GM21515 (cell line): ENCODE results near the gene SORT1.
"Not testable (repeated sequence)": the region's sequence is repeated elsewhere in the genome, so short reads cannot be mapped to it uniquely, and the experiment has no call there.

Experiments used
- ATAC-seq: cut with Tn5 transposase; IDR thresholded peaks from one replicate; pipeline ENCODE4 v1.9.1; 2021; ENCODE audit not compliant: unreplicated experiment

Gene SORT1

DNA sequence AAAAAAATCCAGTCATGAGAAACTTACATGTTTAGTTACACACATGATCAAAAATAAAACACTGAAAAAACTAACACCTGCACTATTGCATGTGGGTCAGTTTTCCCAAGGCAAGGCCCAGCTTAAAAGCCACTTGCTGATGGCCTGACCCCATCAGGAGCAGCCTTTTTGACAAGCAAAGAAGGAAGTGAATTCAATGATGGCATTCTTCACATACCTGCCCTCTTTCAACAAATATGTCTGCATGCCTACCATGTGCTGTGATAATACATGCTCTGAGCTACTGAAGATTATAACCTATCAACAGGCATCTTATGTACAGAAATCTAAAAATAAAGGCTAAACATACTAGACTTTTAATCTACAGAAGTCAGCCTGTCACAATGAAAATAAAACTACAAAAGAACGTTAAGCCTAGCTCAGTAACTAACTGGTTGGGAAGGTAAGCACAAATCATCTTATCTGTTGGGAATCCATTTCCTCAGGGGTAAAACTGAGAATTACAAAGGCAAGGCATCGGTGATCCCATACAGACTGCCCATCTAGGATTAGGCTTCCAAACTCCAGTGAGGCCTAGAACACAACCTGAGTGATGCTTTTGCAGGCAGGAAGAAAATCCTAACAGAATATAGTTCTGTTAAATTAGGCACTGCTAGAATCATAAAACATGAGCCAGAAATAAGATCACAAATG lies 14.5 kb downstream of the SORT1 start:
- no peak for ATAC-seq

DNA sequence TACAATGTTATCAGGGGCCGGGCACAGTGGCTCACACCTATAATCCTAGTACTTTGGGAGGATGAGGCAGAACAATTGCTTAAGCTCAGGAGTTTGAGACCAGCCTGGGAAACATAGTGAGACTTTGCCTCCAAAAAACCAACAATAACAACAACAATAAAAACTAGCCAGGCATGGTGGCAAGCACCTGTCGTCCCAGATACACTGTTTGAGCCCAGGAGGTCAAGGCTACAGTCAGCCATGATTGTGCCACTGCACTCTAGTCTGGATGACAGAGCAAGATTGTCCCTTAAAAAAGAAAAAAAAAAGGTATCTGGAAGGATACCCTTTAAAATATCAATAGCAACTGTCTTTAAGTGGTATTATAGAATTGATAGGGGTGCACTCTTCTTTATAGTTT lies 16.1 kb downstream of the SORT1 start:
- no peak for ATAC-seq

DNA sequence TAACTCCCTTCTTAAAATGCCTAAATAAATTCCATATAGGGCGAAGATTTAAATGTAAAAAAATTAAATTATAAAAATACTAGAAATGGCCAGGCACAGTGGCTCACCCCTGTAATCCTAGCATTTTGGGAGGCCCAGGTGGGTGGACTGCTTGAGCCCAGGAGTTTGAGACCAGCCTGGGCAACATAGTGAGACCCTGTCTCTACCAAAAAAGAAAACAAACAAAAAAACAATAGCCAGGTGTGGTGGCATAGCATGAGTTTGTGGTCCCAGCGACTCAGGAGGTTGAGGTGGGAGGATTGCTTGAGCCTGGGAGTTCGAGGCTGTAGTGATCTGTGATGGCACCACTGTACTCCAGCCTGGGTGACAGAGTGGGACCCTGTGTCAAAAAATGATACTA lies 17.8 kb downstream of the SORT1 start:
- no peak for ATAC-seq

GRCh38 chr1:109379422-109379821 lies 18.3 kb downstream of the SORT1 start:
- ATAC-seq = no peak

DNA sequence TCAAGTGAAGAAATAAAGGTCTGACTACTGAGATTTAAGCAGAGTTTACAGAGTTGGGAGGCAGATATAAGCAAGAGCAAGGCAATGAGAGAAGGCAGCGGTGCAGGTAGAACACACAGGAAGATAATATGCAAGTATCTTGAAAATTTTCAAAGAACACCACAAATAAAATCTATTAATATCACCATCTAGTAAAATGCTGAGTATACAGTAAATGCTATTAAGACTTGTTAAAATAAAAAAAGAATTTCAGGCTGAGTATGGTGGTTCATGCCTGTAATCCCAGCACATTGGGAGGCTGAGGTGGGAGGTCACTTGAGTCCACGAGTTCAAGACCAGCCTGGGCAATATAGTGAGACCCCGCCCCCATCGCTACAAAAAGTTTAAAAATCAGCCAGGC lies 20.0 kb downstream of the SORT1 start:
- ATAC-seq = no peak

DNA sequence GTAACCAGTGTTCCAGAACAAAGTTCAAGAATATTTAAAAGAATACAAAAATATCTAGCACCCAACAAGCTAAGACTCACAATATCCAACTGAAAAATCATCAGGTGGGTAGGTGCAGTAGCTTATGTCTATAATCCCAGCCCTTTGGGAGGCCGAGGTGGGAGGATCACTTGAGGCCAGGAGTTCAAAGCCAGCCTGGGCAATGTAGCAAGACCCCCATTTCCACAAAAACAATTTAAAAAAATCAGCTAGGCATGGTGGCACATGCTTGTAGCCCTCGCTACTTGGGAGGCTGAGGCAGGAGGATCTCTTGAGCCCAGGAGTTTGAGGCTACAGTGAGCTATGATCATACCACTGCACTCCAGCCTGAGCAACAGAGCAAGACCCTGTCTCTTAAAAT lies 24.0 kb downstream of the SORT1 start:
- ATAC-seq = not testable (repeated sequence)

- no peak for ATAC-seq
These were observed 24.6 kb downstream of the SORT1 start for GRCh38 chr1:109373126-109373525.

DNA sequence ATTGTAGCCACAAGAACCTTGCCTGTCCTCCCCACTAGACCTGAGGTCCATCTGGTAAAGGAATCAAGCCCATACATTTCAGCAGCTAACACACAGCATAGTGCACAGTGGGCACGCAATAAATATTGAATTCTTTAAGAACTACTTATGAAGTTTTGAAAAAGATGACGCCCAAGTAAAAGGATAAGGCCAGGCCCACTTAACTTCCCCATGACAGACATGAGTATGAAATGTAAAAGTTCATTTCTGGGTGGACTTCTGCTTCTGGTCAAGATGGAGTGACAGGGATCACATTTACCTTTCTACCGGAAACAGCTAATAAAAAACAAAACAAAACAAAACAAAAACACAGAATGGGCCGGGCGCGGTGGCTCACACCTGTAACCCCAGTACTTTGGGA lies 25.4 kb downstream of the SORT1 start:
- no peak for ATAC-seq

DNA sequence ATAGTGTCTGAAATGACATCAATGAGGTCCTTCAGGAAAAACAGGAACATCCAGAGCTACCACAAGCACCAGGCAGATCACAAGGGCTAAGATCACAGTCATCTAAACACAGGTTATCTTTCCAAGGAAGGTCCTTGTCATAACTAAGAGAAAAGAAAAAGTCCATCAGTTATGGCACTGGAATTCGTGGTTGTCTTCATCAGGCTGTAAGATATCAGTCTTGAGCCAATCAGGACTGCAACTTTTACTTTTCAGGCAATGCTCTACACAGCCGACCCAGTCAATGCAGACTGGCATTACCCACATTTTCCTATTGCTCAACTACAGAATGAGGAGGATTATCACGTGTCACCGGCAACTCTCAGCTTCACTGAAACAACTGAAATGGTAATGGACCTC lies 26.4 kb downstream of the SORT1 start:
- no peak for ATAC-seq

DNA sequence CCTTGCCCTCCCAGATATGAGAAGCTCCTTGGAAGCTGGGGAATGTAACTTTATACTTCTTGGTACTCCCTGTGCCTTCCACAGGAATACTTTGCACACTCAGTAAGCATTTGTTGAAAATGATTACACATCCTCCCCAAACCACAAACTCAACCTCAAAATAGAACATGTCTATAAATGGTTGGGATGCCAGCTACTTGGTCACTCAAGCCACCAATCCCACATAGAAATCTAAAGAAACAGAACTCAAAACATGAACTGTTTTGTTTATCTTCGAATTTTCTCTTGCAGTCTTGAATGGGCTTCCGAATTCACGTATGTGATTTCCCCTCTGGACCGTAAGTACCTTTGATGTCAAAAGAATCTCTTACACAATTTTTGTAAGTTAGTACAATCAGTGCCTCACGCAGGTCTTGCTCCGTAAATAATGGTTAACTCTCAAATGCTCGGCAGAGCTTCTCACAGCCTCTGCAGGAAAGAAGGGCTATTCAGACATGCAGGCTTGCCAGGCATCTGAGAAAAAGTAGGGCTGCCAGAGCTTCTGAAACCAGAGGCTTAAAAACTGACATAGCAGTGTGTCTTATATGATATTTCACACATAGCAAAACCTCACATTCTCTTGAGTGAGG lies 26.9 kb downstream of the SORT1 start:
- ATAC-seq = no peak

DNA sequence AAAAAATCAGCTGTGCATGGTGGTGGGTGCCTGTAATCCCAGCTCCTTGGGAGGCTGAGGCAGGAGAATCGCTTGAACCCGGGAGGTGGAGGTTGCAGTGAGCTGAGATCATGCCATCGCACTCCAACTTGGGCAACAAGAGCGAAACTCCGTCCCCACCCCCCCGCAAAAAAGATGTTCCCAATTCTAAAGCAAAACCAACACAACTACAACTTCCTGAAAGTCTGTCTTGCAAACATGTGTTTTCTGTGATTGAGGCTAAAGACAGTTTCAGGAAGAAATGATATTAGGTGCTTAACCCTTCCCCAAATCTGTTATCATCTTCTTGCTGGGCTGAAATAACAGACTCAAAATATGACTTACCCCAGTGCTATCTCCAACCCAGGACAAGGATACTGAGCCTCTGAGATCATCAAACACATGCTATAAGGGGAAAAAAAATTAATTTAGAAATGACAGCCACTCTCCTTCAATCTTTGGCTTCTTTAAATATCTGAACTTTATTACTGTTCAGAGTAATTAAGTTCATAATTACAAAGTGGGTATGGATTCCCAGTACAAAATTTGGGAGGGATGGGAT lies 28.5 kb downstream of the SORT1 start:
- no peak for ATAC-seq

DNA sequence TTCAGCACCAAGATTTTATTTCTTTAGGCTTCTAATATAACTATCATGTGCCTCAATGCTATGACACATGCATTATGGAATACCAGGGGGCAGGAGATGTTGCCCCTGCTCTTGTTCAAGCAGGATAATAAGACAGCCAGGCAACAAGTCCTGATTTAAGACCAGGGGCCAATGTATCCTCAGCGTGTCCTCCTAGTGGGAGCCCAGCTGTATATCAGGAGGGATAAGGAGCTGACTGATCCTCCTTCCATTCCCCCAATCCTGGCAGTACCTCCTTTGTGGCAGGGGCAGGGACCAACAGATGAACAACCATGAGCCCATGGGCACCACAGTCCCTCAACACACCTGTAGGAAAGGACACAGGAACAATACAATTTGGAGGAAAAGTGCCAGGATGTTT lies 29.3 kb downstream of the SORT1 start:
- ATAC-seq = no peak

- no peak for ATAC-seq
These were observed 30.1 kb downstream of the SORT1 start for GRCh38 chr1:109367626-109368025.

- no peak for ATAC-seq
These were observed 32.0 kb downstream of the SORT1 start for GRCh38 chr1:109365642-109366204.

DNA sequence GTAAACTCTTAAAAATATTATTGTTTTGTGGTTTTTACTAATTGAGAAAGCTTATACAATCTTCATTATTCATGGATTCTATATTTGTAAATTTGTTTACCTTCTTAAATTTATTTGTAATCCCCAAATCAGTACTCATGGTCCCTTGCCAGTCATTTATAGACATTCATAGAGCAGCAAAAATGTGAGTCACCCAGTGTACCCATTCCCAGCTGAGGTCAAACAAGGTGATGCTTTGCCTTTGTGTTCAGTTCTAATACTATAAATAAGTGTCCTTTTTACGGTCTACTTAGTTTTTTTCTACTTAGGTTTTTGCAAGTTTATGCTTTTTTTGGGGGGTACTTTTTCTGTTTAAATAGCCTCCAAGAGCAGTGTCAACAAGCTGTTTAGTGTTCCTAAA lies 36.1 kb downstream of the SORT1 start:
- ATAC-seq = no peak

- no peak for ATAC-seq
These were observed 36.6 kb downstream of the SORT1 start for GRCh38 chr1:109361069-109361468.

GRCh38 chr1:109357616-109358015 lies 40.1 kb downstream of the SORT1 start:
- no peak for ATAC-seq

GRCh38 chr1:109356915-109357314 lies 40.8 kb downstream of the SORT1 start:
- no peak for ATAC-seq

DNA sequence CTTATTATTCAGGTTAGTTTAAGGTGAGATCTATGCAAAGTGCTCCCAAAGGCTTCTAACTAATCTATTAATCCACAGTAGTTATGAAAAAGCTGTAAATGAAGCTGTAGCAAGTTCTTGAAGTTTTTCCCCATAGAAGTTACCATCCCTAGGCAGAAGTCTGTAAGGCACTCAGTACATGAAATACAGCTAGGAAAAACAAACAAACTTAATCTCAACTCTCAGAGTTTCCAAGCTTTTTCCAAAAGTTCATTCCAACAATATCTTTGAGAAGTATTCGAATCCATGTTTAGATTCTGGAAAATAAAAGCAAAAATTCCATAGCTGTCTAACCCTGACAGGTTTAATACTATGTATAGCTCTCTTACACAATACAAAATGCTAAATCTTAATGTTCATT lies 41.2 kb downstream of the SORT1 start:
- no peak for ATAC-seq

DNA sequence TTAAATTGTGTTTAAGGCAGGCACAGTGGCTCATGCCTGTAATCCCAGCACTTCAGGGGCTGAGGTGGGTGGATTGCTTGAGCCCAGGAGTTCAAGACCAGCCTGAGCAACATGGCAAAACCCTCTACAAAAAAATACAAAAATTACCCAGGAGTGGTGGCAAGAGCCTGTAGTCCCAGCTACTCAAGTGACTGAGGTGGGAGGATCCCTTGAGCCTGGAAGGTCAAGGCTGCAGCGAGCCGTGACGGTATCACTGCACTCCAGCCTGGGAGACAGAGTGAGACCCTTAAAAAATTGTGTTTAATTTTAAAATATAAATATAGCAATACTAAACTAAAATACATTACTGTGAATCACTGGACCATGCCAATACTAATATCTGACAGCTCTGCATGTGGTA lies 42.8 kb downstream of the SORT1 start:
- ATAC-seq = no peak

DNA sequence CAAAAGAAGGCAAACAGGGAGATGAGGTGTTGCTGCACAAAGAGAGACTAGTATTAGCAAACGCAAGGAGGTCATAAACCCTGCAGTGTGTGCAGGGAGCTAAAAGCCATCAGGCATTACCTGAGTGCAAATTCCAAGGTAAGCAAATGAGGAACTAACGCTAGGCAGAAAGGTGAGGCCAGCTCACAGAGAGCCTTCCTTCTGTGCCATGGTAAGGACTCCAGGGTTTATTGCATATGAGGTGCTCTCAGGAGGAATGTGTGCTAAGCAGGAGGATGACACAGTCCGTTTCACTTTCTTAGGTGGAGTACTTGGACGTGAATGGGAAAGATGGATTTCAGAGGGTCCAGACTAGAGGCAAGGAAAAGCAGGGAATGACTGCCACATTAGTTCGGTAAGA lies 46.3 kb downstream of the SORT1 start:
- no peak for ATAC-seq

DNA sequence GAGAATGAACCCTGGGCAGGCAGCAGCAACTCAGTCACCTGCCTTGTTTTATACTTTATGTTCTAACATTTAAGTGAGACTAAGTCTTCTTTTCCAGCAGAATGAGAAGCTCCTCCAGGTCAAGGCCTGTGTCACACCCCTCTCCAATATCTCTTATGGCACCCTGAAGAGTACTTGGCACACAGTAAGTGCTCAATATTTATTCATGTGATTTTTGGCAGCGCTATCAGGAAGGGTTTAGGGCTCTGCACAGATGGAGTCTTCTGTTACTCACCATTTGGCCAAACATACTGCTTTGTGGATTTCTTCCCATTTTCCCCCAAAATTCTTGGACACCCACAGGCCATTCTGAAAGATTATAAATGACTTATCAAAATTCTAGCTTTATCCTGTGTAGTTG lies 47.1 kb downstream of the SORT1 start:
- ATAC-seq = no peak
